K562 (cell line): ENCODE results near the gene CYB5RL. TPM values are rescaled to one million over a fixed set of nuclear protein-coding genes. Genes with fewer than 3 reads are reported as not detected.

ENCODE experiments used
- ATAC-seq: fragments of 200-7000 bp; cut with Tn5 transposase; 3 replicates; pipeline ENCODE4 v1.9.1; 2020; ENCODE audit warnings: moderate library complexity
- BruUV-seq: library from RNA; stranded (reverse); fragments of 400-500 nt; replicated peaks from 2 replicates; lab custom pipeline; 2021; lab: Mats Ljungman, UMichigan
- CTCF ChIA-PET: fragments of 300-600 bp; formaldehyde crosslinking; extraction: SDS; loops from one replicate; lab custom pipeline; 2021; ENCODE audit warnings: low intra/inter-chr PET ratio; lab: Yijun Ruan, JAX
- POLR2A ChIA-PET: fragments of 300-600, 350-650 bp; sonication (Branson Sonifier 250); formaldehyde crosslinking; extraction: SDS; loops from one replicate; lab custom pipeline; 2021; ENCODE audit warnings: antibody characterized with exemption, inconsistent platforms; lab: Yijun Ruan, JAX
- DNase-seq, 4 experiments: peaks; one replicate each; pipeline versions ENCODE4 v3.0.0 to v3.0.0-alpha.2; 2011 to 2018; ENCODE audit warnings: low spot score in 3 of 4, mixed read lengths in 3 of 4; ENCODE audit errors: extremely low read depth in 1 of 4
- FAIRE-seq: peaks from 2 replicates; lab custom pipeline; 2011; peaks lifted over from hg19 to GRCh38; lab: Jason Lieb, UNC
- H2AFZ ChIP-seq: 2 replicates; pipeline ENCODE4 v1.6.0; 2011; ENCODE audit warnings: low read depth, low read length, control low read depth, inconsistent platforms
- H3K27ac ChIP-seq: fragments of 200-600 bp; 3 replicates; pipeline ENCODE4 v1.8.0; 2011; ENCODE audit warnings: low read depth, mild to moderate bottlenecking, control low read depth, inconsistent platforms, low read length, moderate library complexity, mixed read lengths; ENCODE audit errors: extremely low read depth
- H3K27me3 ChIP-seq, 2 experiments: fragments of 300-600 bp in 1 of 2; 2 replicates in 1 of 2; 3 replicates in 1 of 2; pipeline versions ENCODE4 v1.6.0 to v1.8.0; 2011; ENCODE audit warnings: inconsistent platforms in 2 of 2, low read length in 2 of 2, mild to moderate bottlenecking in 1 of 2, mixed read lengths in 1 of 2, moderate library complexity in 1 of 2; ENCODE audit not compliant: control insufficient read depth in 2 of 2, insufficient read depth in 2 of 2
- H3K36me3 ChIP-seq: fragments of 300-600 bp; 3 replicates; pipeline ENCODE4 v1.8.0; 2011; ENCODE audit warnings: mild to moderate bottlenecking, low read length, inconsistent platforms; ENCODE audit not compliant: control insufficient read depth, insufficient read depth
- H3K4me1 ChIP-seq, 2 experiments: fragments of 200-600 bp in 1 of 2; replicated peaks in 1 of 2; 2 replicates in 1 of 2; 3 replicates in 1 of 2; pipeline versions ENCODE4 v1.5.1 to v1.8.0; 2011; ENCODE audit warnings: inconsistent platforms in 2 of 2, low read length in 2 of 2, mild to moderate bottlenecking in 1 of 2, mixed read lengths in 1 of 2, moderate library complexity in 1 of 2; ENCODE audit not compliant: control insufficient read depth in 2 of 2, insufficient read depth in 2 of 2
- H3K4me2 ChIP-seq: 2 replicates; pipeline ENCODE4 v1.6.1; 2011; ENCODE audit warnings: low read length, control low read depth, inconsistent platforms, mixed read lengths; ENCODE audit not compliant: insufficient read depth
- H3K4me3 ChIP-seq: fragments of 200-600 bp; sonication (generic), shearing (Covaris generic); 2 replicates; pipeline ENCODE4 v1.5.1; 2016; ENCODE audit warnings: control low read depth, inconsistent platforms
- H3K79me2 ChIP-seq: fragments of 200-600 bp; 3 replicates; pipeline ENCODE4 v1.8.0; 2011; ENCODE audit warnings: low read length, inconsistent platforms; ENCODE audit not compliant: control insufficient read depth, insufficient read depth
- H3K9ac ChIP-seq, 2 experiments: 2 replicates each; pipeline versions ENCODE4 v1.6.0 to v1.6.1; 2011; ENCODE audit warnings: low read depth in 2 of 2, low read length in 2 of 2, control low read depth in 1 of 2, inconsistent platforms in 1 of 2, mild to moderate bottlenecking in 1 of 2, mixed read lengths in 1 of 2; ENCODE audit not compliant: insufficient read depth in 1 of 2
- H3K9me1 ChIP-seq: one replicate; pipeline ENCODE4 v1.6.0; 2011; ENCODE audit warnings: inconsistent platforms, mild to moderate bottlenecking, low read length, moderate library complexity; ENCODE audit not compliant: control insufficient read depth, insufficient read depth
- H3K9me3 ChIP-seq: replicated peaks from 2 replicates; pipeline ENCODE4 v1.5.1; 2011; ENCODE audit warnings: low read depth, low read length, inconsistent platforms; ENCODE audit not compliant: control insufficient read depth, insufficient read depth
- H4K20me1 ChIP-seq: replicated peaks from 2 replicates; pipeline ENCODE4 v1.6.1; 2011; ENCODE audit warnings: low read length, inconsistent platforms, mixed read lengths; ENCODE audit not compliant: control insufficient read depth, insufficient read depth
- CBFA2T2 ChIP-seq: fragments of 450-650 bp; conservative IDR thresholded peaks from 2 replicates; pipeline ENCODE4 v1.6.1; 2017; ENCODE audit warnings: mild to moderate bottlenecking
- DLX4 ChIP-seq: fragments of 250-450 bp; sonication (Bioruptor Pico); IDR thresholded peaks from 2 replicates; pipeline ENCODE4 v1.6.1; 2021; ENCODE audit warnings: mild to moderate bottlenecking
- ZBTB33 ChIP-seq: sonication (generic); formaldehyde crosslinking; IDR thresholded peaks from 2 replicates; pipeline ENCODE4 v1.8.1; 2023; ENCODE audit warnings: mild to moderate bottlenecking, missing genetic modification reagents
- ZMIZ1 ChIP-seq, 2 experiments: fragments of 150-350 bp in 1 of 2; IDR thresholded peaks; 2 replicates each; pipeline ENCODE4 v1.6.1; 2012 to 2016; ENCODE audit warnings: low read depth in 2 of 2, low read length in 2 of 2, mild to moderate bottlenecking in 1 of 2, moderate library complexity in 1 of 2
- WGBS: fragments of 100-300 bp; shearing (Covaris generic); methylation state at CpG from one replicate; pipeline ENCODE4 v1.1.6; 2016; ENCODE audit warnings: low coverage, mixed read lengths; ENCODE audit not compliant: insufficient coverage; ENCODE audit errors: missing lambda C conversion rate; 5-methylcytosine and 5-hydroxymethylcytosine counted together
- in situ Hi-C: fragments of 300-500 bp; cut with MboI; formaldehyde crosslinking; loops from 4 replicates; pipeline ENCODE4 v1.15.0; 2018; ENCODE audit warnings: inconsistent platforms, mixed read lengths
- intact Hi-C: fragments of 100-400 bp; cut with micrococcal nuclease; formaldehyde crosslinking; loops from 2 replicates; pipeline ENCODE4 v1.14.2; 2022
- polyA plus RNA-seq, 8 experiments: library from polyadenylated mRNA; depleted of rRNA in 4 of 8; stranded (reverse) in 5 of 8; unstranded in 3 of 8; fragments of >200 nt; fragmentation: Nextera tagmentation in 2 of 8; fragmentation: Illumina TruSeq in 1 of 8; extraction: Ambion mirVana in 2 of 8; extraction: Trizol in 1 of 8; gene quantifications; 2 replicates each; pipeline versions ENCODE4 v1.2.1 to v1.2.3, GENCODE V29; 2011 to 2014; ENCODE audit warnings: inconsistent platforms in 1 of 8, missing spikeins in 1 of 8
- total RNA-seq, 7 experiments: library from RNA; depleted of rRNA in 6 of 7; stranded (reverse); fragments of >200 nt in 6 of 7; fragmentation: Illumina TruSeq in 2 of 7; extraction: Trizol in 2 of 7; gene quantifications; 2 replicates each; pipeline versions ENCODE4 v1.2.1 to v1.2.3, GENCODE V29; 2011 to 2021; ENCODE audit warnings: low replicate concordance in 1 of 7

The CYB5RL gene
- total and polyA plus RNA-seq, 9 of the 15 experiments (the other 6 are each of a cell fraction or from before 2014, with no cell fraction given): 7.9 to 18.0 (median 11.2) TPM

- Histone ChIP-seq H3K9me3 (no peaks in the 10 kb centered on the region), H3K4me2 (no peak overlapping the region), H2AFZ (no peak overlapping the region), H3K27me3 (no peaks in the 10 kb centered on the region), H3K4me3 (no peak overlapping the region), H3K9me1 (no peaks in the 10 kb centered on the region), H3K27ac (no peak overlapping the region), H3K36me3 (peaks cover 77% of the 10 kb centered on the region), H4K20me1 (0 out of 2 replicates have a peak, but pooled peaks cover 3% of the 10 kb centered on the region), H3K9ac (no peak overlapping the region), H3K4me1 (no peaks in the 10 kb centered on the region; a peak in 1 of 5 replicates), H3K79me2 (no peaks in the 10 kb centered on the region)
- 92% methylated on average over 12 of the region's 12 CpGs for WGBS
- FAIRE-seq: no peak
- BruUV-seq: no TSS peak
- in situ Hi-C loops: no loop called here
- POLR2A ChIA-PET: interaction anchor here (0.6 kb wide), 1 partner anchor 273 kb away, joined by 3 read pairs; no protein-coding TSS in a partner anchor
- intact Hi-C loops: no loop called here
- DNase-seq: no peak
- CTCF ChIA-PET: no interaction called here
- TF ChIP-seq ZMIZ1 (IDR thresholded peaks at IDR 0.05; ENCODE audit: low read depth in 2 of 2, low read length in 2 of 2) (no peak), DLX4 (CRISPR knock-in tag) (no peak), ZBTB33 (CRISPR knock-in tag) (peak; percentile 95), CBFA2T2 (no peak)
- ATAC-seq: no peak
Observed at GRCh38 chr1:54240741-54241335, 41.0 kb upstream of the CYB5RL start.
